Measurements from ENCODE around the gene P2RY11.

The P2RY11 gene

DNA sequence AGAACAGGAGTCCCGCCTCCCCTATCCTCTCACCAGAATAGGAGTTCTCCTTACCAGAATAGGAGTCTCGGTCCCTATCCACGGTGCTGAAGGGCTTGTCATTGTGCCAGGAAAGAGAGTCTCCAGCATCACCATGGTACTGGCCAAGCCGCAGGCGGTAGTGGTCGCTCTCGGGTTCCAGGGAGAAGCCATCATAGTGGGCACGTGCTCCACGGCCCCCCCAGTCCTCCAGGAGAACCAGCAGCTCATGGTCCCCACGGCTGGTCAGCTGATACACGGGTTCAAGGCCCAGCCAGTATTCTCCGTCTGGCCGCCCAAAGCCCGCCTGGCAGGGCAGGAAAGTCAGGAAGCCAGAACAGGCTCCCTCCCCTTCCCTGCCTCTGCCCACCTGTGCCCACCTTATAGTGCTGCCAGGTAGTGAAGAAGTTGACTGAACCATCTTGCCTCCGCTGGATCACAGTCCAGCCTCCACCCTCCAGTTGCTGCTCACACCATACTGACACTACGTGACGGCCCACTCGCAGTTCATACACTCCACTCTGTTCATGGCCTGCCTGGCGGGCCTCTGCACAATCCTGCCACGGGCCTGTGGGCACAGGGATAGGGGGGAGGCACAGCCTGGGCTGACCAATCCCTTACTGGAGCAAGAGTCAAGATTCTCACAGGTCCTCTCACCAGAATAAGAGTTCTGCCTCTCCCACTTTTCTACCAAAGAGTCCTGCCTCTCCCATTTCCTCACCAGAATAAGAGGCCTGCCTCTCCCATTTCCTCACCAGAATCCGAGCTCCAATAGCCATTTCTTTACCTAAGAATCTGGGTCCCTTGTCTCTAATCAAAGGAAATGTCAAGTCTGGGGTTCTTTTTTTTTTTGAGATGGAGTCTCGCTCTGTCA lies 18.0 kb upstream of the P2RY11 start:
- DNase-seq: no peak

GRCh38 chr19:10095622-10095947 lies 15.9 kb upstream of the P2RY11 start:
- DNase-seq: no peak

- peak; percentile 85 for DNase-seq
Observed at GRCh38 chr19:10095948-10096614, 15.4 kb upstream of the P2RY11 start.

DNA sequence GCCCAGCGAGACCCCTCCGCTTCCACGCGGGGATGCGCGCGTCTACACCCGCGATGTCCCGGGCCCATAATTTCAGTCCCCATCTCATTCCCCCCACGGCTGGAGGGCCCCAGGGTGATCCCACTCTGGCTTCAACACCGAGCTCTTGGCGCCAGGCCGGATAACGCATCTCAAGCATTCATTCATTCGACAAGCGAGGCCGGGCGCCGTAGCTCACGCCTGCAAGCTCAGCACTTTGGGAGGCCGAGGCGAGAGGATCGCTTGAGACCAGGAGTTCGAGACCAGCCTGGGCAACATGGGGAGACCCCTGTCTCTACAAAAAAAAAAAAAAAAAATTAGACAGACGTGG lies 14.9 kb upstream of the P2RY11 start:
- DNase-seq: no peak

- DNase-seq: no peak
Observed at GRCh38 chr19:10100163-10100785, 11.2 kb upstream of the P2RY11 start.

DNA sequence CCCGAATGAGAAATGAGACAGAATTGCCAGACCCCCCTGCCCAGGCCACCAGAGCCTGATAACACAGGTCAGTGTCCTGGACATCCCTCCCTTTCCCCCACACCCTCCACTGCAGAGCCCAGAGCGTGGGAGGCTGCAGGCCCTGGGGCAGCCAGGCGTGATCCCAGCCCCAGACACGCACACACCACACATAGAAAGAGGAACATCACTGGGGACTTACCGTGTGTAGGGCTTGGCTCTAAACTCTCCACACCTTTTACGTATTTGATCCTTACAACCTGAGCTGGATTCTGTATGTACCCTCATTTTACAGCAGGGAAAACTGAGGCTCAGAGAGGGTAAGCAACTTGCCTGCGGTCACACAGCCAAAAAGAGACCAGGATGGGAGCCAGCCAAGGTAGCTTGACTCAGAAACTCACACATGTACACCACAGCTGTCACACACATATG lies 8.7 kb upstream of the P2RY11 start:
- peak; percentile 52 for DNase-seq

DNA sequence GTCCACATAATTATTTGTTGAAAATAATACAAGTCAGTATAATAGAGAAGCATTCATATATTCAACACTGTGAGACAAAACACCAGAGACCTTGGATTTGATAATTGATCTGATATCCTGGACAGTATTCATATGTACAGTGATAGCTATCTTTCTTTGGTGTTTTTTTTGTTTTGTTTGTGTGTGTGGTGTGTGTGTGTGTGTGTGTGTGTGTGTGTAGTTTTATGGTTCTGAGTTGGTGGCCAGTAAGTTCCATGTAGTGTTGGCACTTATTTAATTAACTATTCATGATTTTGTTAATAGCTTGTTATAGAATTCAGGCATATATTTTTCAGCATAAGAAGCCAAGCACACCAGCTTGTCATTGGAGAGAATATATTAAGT lies 7.4 kb upstream of the P2RY11 start:
- no peak for DNase-seq

DNA sequence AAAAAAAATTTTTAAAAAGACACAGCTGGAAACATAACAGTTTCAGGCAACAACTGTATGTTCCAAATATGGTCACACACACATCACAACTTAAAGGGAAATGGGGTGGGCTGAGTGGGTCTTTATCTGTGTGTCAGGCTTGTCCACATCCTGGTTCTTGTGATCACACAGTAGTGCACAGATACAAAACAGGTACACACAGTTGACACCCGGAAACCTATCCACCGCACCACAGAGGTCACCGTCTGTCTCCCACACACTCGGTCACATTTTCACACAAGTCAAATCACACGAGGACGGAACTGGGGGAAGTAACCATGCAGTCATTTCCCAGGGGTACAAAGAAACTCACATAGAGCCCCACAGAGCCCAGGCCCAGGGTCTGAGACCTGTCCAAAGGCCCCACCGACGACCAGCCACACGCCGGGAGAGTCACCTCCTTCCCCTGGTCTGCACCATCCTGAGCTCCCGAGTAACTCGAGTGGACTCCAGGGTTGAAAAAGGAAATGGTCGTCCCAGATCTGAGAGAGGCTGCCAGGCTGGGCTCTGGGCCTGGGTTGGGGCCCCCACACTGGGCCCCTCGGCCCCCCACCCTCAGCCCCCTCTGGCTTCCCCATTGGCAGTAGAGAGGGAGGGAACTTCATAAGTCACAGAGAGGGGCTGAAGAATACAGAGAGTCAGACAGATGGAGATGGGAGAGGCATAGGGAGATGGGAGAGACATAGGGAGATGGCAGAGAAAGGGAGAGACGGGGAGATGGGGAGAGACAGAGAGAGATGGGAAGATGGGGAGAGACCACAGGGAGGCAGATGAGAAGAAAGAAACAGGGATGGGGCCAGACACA lies 6.6 kb upstream of the P2RY11 start:
- DNase-seq: peak; percentile 94

DNA sequence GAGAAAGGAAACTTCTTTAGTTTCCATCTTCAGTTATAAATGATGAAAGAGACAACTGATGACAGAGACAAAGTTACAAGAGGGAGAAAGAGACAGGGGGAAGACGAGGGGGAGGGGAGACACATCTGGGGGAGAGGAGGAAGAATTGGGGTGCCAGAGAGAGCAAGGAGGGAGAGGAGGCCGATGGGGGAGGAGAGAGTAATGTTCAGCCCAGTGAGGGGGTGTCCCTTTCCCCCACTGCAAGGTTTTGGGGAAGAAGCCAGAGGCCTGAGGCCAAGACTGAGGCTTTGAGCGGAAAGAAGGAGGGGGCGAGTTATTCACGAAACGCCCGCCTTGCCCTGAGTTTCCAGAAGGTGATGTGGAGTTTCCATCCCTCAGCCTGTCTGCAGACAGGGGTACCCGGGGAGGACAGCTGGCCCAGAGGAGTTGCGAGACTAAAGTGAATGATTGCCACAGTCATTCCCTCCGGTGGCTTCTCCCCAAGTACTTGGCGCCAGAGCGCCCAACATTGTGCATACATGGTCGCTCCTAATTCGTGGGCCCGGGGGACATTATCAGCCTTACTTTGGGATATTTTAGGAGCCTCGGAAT lies 5.9 kb upstream of the P2RY11 start:
- DNase-seq: no peak

- DNase-seq: peak; percentile 98
Observed at GRCh38 chr19:10106100-10106936, 5.2 kb upstream of the P2RY11 start, which contains the start of gene PPAN. Gene PPAN, plus strand, starts transcription at chr19:10106362. Its CDS starts 33 bp downstream, at chr19:10106395.

- DNase-seq: no peak
Observed at GRCh38 chr19:10107254-10107653, 4.2 kb upstream of the P2RY11 start.

DNA sequence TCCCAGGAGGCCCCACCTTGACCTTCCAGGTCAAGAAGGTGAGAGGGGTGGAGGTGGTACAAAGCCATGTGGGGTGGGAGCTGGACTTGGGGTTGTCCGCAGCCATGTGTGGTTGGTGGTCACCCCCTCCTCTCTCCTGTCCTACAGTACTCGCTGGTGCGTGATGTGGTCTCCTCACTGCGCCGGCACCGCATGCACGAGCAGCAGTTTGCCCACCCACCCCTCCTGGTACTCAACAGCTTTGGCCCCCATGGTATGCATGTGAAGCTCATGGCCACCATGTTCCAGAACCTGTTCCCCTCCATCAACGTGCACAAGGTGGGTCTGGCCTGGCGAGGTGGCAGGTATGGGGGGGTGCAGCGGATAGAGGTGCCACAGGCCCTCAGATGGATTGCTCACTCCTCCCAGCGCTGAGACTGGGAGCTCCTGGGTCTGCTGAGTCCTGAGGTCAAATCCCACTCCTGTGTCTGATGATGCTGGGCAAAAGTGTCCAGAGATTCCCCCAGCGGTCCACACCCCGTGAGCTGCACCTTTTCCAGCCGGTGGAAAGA lies 3.6 kb upstream of the P2RY11 start:
- DNase-seq: no peak

- no peak for DNase-seq
Observed at GRCh38 chr19:10109528-10109927, 2.0 kb upstream of the P2RY11 start.

DNA sequence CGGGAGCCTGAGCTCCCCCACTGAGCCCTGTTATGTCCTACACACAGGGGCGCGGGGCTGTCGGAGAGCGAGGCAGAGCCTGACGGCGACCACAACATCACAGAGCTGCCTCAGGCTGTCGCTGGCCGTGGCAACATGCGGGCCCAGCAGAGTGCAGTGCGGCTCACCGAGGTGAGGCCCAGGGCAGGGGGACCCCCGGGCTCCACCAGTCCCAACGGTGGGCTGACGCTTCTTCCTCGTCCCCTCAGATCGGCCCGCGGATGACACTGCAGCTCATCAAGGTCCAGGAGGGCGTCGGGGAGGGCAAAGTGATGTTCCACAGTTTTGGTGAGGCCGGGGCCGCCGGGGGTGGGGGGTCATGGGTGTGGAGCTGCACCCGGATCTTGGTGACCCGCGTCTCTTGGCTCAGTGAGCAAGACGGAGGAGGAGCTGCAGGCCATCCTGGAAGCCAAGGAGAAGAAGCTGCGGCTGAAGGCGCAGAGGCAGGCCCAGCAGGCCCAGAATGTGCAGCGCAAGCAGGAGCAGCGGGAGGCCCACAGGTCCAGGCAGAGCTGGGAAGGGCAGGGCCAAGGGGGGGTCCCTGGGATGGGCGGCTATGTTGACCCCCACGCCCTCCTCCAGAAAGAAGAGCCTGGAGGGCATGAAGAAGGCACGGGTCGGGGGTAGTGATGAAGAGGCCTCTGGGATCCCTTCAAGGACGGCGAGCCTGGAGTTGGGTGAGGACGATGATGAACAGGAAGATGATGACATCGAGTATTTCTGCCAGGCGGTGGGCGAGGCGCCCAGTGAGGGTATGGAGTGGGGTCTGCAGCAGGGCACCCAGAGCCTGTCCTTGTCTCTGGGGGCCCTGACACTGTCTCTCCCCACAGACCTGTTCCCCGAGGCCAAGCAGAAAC lies 1.2 kb upstream of the P2RY11 start:
- no peak for DNase-seq

GRCh38 chr19:10110972-10111317 lies 548 bp upstream of the P2RY11 start:
- DNase-seq: no peak

DNA sequence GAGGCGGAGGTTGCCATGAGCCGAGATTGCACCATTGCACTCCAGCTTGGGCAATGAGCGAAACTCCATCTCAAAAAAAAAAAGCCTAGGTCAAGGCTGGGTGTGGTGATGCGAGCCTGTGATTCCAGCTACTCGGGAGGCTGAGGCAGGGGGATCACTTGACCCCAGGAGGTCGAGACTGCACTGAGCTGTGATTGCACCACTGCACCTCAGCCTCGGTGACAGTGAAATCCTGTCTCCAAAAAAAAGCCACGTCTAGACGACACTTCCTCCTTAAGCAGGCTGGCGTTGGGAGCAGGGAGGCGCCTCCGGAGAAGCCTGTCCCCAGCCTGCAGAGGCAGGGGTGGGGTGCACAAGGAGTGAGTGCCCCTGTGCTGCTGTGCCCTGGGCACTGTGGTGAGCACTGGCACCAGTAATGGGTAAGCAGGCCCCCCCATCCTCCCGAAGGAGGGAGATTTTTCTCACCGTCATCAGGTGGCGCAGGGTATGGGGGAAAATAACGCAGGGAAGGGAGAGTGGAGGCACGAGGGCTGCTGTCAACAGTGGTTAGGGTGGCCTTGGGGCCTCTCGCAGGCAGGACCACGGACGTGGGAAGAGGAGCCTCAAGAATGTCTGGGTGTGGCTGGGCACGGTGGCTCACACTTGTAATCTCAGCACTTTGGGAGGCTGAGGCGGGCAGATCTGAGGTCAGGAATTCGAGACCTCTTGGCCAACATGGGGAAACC lies 706 bp downstream of the P2RY11 start:
- no peak for DNase-seq

- DNase-seq: no peak
Observed at GRCh38 chr19:10112895-10113591, 1.6 kb downstream of the P2RY11 start.

DNA sequence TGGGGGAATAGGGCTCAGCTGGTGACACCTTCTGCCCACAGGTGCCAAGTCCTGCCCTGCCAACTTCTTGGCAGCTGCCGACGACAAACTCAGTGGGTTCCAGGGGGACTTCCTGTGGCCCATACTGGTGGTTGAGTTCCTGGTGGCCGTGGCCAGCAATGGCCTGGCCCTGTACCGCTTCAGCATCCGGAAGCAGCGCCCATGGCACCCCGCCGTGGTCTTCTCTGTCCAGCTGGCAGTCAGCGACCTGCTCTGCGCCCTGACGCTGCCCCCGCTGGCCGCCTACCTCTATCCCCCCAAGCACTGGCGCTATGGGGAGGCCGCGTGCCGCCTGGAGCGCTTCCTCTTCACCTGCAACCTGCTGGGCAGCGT lies 2.1 kb downstream of the P2RY11 start:
- no peak for DNase-seq
